NCI-H524 treated with DMSO at 0.1 percent for 48 hours (cell line): ENCODE results near the gene USP44.

Experiments used
- DNase-seq: peaks from one replicate; lab custom pipeline; 2025; lab: John Stamatoyannopoulos, UW

Gene USP44

GRCh38 chr12:95548539-95549391, 2.5 kb downstream of the USP44 start:
- DNase-seq = no peak

DNA sequence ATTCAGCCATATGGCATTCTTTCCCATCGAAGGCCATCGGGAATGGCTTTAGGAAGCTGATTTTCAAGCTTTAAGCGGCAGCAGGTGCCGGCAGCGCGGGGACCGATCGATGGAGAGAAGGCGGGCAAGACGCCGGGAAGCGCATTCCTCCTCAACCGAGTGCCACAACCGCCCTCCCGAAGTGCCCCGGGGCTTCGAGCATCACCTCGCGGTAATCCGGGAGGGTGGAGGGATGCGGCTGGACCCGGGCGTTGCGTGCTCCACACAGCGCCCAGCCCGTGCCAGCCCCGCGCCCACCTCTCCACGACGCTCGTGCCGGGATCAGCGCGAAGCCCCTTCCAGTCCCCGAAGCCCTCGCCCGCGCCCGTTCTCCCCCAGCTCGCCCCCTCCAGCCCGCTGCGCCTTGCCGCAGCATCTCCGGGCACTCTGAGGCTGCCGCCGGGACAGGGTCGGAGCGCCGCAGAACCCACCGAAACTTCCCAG, 3.2 kb downstream of the USP44 start:
- peak; percentile 70 for DNase-seq

- DNase-seq = peak; percentile 60
These were observed 3.7 kb downstream of the USP44 start for GRCh38 chr12:95547522-95548055.

- DNase-seq = no peak
These were observed 4.8 kb downstream of the USP44 start for GRCh38 chr12:95546491-95546813.

GRCh38 chr12:95545731-95546490, 5.4 kb downstream of the USP44 start:
- no peak for DNase-seq

GRCh38 chr12:95545303-95545702, 6.0 kb downstream of the USP44 start:
- no peak for DNase-seq

- DNase-seq = no peak
These were observed 6.5 kb downstream of the USP44 start for GRCh38 chr12:95544756-95545155.

GRCh38 chr12:95543305-95543704, 8.0 kb downstream of the USP44 start:
- DNase-seq = no peak

GRCh38 chr12:95541436-95541835, 9.8 kb downstream of the USP44 start:
- DNase-seq = no peak

DNA sequence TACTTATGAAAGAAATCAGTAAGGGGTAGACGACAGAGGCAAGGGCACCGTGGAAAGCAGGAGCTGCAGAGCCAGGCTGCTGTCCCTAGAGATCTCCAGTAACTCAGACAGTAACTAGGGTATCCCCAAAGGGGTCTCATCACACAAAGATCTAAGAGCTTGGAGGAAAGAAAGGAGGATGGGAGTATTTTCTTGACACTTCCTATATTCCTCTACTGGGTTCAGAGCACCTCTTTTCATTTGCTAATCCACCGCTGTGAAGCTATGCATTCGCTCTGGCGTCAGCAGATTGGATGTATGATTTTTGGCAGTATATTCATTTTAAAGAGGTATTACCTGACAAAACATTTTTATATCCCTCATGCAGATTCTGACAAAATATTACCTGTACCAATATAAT, 12.6 kb downstream of the USP44 start:
- no peak for DNase-seq

- DNase-seq = no peak
These were observed 13.3 kb downstream of the USP44 start for GRCh38 chr12:95538006-95538405.

- no peak for DNase-seq
These were observed 17.3 kb downstream of the USP44 start for GRCh38 chr12:95533985-95534384.

GRCh38 chr12:95532851-95533250, 18.4 kb downstream of the USP44 start:
- DNase-seq = no peak

DNA sequence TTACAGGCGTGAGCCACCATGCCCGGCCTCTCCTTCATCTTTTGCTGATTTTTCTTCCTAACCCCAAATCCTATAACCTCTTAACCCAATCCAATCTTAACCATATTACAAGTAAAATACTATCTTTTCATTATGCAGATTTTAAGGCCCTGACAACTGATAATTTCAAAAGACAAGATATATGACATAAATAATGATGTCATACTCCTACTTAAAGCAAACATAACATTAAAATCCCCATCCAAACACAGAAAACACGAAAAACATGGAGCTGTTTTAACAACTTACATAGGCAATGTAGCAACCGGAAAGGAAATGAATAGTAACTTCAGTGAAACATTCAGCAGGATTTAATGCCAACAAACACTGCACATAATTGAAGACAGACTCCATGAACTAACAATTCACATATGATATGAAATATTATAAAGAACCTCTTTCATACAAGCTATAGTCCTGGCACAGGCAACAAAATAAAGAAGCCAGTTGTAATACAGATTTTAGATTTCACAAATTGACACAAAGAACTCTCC, 21.5 kb downstream of the USP44 start:
- DNase-seq = no peak

- DNase-seq = no peak
These were observed 22.8 kb downstream of the USP44 start for GRCh38 chr12:95528431-95528830.

- no peak for DNase-seq
These were observed 28.6 kb downstream of the USP44 start for GRCh38 chr12:95522692-95523091.

DNA sequence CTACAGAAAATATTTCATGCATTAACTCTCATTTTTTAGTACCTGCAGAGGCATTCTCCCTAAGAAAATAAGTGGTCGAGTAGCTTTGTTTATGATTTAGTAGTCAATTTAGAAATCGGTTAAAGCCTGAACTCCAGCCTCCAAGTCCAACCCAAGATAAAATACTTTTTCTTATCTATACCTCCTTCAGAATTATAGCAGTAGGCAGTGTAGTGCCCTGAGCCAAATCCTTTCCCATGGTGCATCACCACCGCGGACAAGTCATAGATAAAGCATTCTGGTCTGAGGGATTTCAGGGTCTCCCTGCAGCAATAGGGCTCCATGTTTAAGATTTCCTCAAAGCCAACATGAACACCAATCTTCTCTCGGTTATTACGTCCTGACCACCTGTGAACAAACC, 30.5 kb downstream of the USP44 start:
- DNase-seq = no peak

DNA sequence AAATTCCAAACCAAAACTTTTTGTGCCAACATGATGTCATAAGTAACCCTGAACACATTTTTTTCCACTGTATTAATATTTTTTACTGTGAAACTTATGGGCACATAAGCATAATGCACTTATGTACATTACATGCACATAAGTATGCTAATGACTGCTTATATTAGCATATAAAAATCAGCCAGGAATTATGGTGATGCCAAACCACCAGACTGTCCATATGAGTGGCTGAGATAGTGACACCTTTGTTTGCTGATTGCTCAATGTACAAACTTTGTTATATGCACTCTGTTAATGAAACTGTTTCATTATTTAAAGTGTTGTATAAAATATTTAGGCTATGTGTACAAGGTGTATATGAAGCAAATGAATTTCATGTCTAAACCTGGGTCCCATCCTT, 32.3 kb downstream of the USP44 start:
- no peak for DNase-seq

- DNase-seq = no peak
These were observed 34.0 kb downstream of the USP44 start for GRCh38 chr12:95517246-95517645.

DNA sequence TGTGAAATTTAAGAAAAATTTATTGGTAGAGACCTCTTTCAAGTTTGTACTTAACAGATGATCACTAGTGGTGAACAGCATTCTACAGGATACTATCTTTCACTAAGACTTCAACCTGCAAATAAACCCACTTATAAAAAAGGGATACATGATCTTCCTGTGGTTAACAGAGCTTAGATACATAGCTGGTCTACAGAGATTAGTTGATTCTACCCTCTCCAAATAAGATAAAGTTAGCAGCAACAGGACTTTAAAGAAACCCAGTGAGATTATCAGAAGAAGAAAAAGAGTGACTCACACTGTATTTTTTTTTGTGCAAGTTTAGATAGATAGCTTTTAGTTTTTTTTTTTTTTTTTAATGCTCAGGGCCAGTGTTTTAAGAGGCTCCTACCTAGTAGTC, 34.5 kb downstream of the USP44 start:
- DNase-seq = no peak

DNA sequence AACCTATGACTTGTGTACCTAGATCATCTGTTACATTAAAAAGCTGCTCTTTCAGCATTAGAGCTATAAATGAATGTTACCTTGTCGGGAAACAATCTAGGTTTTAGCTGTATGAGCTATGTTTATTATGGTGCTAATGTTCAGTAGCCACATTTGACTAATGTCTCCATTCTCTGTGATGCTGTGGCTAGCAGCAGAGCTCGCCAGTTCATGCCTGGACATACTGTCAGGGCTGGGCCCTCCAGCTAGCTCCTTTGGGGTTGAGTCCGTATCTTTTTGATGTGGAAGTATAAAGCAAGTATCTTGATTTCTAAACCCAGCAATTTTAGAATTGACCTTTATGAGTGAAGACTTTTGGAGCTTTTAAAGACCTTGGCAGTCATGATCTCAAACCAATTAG, 36.1 kb downstream of the USP44 start:
- no peak for DNase-seq

- no peak for DNase-seq
These were observed 37.7 kb downstream of the USP44 start for GRCh38 chr12:95513599-95513998.

GRCh38 chr12:95511977-95512376, 39.3 kb downstream of the USP44 start:
- DNase-seq = no peak
